ENCODE data around the gene MAGEC1.
"Not testable (repeated sequence)": the region's sequence is repeated elsewhere in the genome, so short reads cannot be mapped to it uniquely, and the experiment has no call there.

Gene MAGEC1

GRCh38 chrX:141903400-141904155 is at the start of gene MAGEC1:
TSS of gene MAGEC1 (plus strand) at chrX:141903894. CDS start at chrX:141905073, 1,179 bp downstream.
- no peak for DNase-seq (ENCODE audit: low spot score)

GRCh38 chrX:141857479-141857878 is 46.2 kb upstream of the MAGEC1 start:
- no peak for DNase-seq (ENCODE audit: low spot score)

GRCh38 chrX:141879616-141880015 is 24.1 kb upstream of the MAGEC1 start:
- no peak for DNase-seq (ENCODE audit: low spot score)

- not testable (repeated sequence) for DNase-seq (ENCODE audit: low spot score)
Measured at GRCh38 chrX:141888811-141889210, 14.9 kb upstream of the MAGEC1 start.

- no peak for DNase-seq (ENCODE audit: low spot score)
Measured at GRCh38 chrX:141894733-141895132, 9.0 kb upstream of the MAGEC1 start.

- no peak for DNase-seq (ENCODE audit: low spot score)
Measured at GRCh38 chrX:141897690-141898089, 6.0 kb upstream of the MAGEC1 start.

- no peak for DNase-seq (ENCODE audit: low spot score)
Measured at GRCh38 chrX:141902366-141902765, 1.3 kb upstream of the MAGEC1 start.

GRCh38 chrX:141904262-141904661 is 568 bp downstream of the MAGEC1 start:
- DNase-seq (ENCODE audit: low spot score): no peak

GRCh38 chrX:141917801-141918200 is 14.1 kb downstream of the MAGEC1 start:
- no peak for DNase-seq (ENCODE audit: low spot score)

GRCh38 chrX:141924293-141924692 is 20.6 kb downstream of the MAGEC1 start:
- no peak for DNase-seq (ENCODE audit: low spot score)

GRCh38 chrX:141928432-141928831 is 24.7 kb downstream of the MAGEC1 start:
- DNase-seq (ENCODE audit: low spot score): no peak

GRCh38 chrX:141934059-141934641 is 30.5 kb downstream of the MAGEC1 start:
- no peak for DNase-seq (ENCODE audit: low spot score)

- DNase-seq (ENCODE audit: low spot score): no peak
Measured at GRCh38 chrX:141935645-141936044, 32.0 kb downstream of the MAGEC1 start.

- DNase-seq (ENCODE audit: low spot score): peak; percentile 4
Measured at GRCh38 chrX:141936080-141936479, 32.4 kb downstream of the MAGEC1 start.

GRCh38 chrX:141941234-141941633 is 37.5 kb downstream of the MAGEC1 start:
- no peak for DNase-seq (ENCODE audit: low spot score)

GRCh38 chrX:141945426-141945825 is 41.7 kb downstream of the MAGEC1 start:
- DNase-seq (ENCODE audit: low spot score): no peak

- DNase-seq (ENCODE audit: low spot score): no peak
Measured at GRCh38 chrX:141947350-141947749, 43.7 kb downstream of the MAGEC1 start.

GRCh38 chrX:141952603-141953002 is 48.9 kb downstream of the MAGEC1 start:
- no peak for DNase-seq (ENCODE audit: low spot score)

- DNase-seq (ENCODE audit: low spot score): no peak
Measured at GRCh38 chrX:141958675-141959074, 55.0 kb downstream of the MAGEC1 start.

Data from kidney tubule cell (primary cell).